OCI-LY7 (cell line): ENCODE results near the gene CDCP2.

ENCODE experiments used
- EZH2phosphoT487 ChIP-seq: fragments of 200-600 bp; sonication (generic); IDR thresholded peaks from 2 replicates; pipeline ENCODE4 v1.6.1; 2018; ENCODE audit warnings: low read depth, borderline replicate concordance, mild to moderate bottlenecking, mixed run types, antibody characterized with exemption, low read length, moderate library complexity, mixed read lengths
- TF ChIP-seq, protein P1 (sequence below): fragments of 200-600 bp; sonication (generic); conservative IDR thresholded peaks from 2 replicates; pipeline ENCODE4 v1.5.1; 2014; ENCODE audit warnings: mild to moderate bottlenecking, antibody characterized with exemption, low read length, moderate library complexity, mixed read lengths

DNA sequence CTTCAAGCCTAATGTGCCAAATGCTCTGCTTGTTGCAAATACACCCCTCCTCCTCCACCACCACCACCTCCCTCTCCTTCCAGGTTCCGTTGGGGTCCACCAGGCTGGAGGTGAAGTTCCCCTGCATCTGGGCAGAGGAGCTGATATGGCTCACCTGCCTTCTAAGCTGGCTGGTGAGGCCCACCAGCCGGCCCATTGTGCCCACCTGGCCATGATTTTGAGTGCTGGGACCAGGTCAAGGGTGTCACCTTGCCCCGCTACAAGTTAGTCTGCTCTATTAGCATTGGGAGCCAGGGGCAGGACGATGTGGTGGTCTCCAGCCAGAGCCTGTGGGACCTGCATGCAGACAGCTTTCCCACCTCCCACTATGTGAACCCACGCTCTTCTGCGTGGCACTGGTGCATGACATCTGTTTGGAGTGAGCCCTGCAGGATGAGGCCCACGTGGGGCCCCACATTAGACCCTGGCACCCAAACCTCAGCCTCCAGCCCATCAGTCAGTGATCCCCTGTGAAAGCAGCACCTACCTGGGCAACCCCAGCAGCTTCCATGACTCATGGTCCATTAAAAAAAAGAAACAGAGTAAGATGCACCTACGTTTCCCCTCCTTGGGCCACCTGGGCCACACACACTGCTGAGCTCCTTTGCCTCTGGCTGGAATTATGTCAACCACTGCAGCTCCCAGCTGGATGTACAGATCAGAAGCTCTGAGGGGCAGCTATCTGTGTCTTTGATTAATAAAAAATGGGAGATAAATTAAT lies 15.6 kb upstream of the CDCP2 start:
- TF ChIP-seq, protein P1, sequence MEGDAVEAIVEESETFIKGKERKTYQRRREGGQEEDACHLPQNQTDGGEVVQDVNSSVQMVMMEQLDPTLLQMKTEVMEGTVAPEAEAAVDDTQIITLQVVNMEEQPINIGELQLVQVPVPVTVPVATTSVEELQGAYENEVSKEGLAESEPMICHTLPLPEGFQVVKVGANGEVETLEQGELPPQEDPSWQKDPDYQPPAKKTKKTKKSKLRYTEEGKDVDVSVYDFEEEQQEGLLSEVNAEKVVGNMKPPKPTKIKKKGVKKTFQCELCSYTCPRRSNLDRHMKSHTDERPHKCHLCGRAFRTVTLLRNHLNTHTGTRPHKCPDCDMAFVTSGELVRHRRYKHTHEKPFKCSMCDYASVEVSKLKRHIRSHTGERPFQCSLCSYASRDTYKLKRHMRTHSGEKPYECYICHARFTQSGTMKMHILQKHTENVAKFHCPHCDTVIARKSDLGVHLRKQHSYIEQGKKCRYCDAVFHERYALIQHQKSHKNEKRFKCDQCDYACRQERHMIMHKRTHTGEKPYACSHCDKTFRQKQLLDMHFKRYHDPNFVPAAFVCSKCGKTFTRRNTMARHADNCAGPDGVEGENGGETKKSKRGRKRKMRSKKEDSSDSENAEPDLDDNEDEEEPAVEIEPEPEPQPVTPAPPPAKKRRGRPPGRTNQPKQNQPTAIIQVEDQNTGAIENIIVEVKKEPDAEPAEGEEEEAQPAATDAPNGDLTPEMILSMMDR = no peak
- TF ChIP-seq EZH2phosphoT487 = no peak
